Endometrium (tissue), 2 donors: ENCODE results near the gene FTCDNL1.

ENCODE experiments used
- FAIRE-seq: peaks from 2 replicates; lab custom pipeline; 2012; peaks lifted over from hg19 to GRCh38; lab: Jason Lieb, UNC
- donor health status: control.
- donor health status: control.

The FTCDNL1 gene

DNA sequence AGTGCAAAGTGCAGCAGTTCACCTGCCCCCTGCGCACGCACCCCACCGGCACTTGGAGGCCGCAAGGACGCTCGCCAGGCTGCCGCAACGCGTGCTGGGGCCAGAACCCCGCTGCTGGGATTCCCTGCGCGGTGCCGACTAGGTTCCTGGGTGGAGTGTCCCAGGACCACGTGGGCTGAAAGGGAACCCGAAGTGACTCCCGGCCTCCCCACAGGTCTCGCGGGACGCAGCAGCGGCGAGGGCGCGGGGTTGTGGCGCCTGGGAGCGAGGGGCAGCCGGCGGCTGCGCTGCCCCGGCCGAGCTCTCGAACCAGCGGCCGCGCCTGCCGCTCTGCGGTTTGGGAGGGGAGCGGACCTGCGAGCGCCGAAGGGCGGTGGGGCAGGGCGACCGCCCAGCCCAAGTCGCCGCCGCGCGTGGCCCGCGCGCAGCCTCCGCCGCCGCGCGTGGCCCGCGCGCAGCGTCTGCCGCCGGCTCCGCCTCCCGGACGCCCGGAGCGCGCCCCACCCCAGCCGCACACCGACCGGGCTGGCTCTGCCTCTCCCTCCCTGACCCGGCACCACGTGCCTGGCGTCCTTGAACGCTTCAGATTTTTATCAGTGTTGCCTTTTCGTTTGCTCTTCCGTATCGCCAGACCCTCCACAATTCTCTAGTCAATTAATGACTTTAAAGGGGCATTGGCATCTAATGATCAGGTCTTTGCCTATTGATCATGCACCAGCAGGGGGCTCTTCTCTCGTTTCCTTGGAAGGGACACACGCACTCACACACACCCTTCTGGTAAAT is at the start of gene FTCDNL1:
FTCDNL1 (minus strand) TSS at position 475 of the 783 bp plus-strand sequence. CDS start 2,230 bp downstream, outside the sequence.
- FAIRE-seq: no peak

DNA sequence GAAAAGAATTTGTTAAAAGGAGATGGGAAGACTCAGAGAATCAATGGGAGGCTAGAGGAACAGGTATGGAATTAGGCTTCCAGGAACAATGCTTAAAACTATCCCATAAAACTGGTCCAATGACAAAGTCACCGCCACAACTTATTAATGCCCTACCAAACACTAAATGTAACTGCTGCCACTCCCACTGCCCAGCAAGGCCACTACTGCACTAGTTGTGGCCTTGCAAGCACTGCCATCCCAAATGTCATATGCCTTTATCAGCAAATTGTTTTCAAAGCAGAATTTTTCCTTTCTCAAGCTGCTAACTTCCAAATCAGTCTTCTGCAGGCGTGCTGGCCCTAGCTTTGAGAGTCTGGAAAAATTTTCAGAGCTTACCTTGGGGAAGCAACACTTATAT is 45.6 kb upstream of the FTCDNL1 start:
- no peak for FAIRE-seq

DNA sequence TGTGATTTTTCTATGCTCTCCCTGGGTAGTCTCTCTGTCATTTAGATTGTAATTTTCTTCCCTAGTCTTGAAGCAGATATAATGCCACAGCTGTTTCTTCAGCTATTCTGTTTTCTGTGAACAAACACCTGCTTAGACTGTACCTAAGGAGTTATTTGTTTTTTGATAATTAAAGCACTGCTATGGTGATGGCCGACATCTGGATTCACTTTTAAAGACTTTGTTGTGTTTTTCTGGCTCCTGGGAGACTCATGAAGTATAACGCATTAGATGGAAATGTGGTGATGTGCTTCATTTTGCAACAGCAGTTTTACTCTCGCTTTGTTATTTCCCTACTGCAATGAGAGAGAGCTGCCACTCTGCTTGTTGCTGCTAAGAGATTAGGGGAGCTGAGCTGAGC is 44.4 kb upstream of the FTCDNL1 start:
- no peak for FAIRE-seq

DNA sequence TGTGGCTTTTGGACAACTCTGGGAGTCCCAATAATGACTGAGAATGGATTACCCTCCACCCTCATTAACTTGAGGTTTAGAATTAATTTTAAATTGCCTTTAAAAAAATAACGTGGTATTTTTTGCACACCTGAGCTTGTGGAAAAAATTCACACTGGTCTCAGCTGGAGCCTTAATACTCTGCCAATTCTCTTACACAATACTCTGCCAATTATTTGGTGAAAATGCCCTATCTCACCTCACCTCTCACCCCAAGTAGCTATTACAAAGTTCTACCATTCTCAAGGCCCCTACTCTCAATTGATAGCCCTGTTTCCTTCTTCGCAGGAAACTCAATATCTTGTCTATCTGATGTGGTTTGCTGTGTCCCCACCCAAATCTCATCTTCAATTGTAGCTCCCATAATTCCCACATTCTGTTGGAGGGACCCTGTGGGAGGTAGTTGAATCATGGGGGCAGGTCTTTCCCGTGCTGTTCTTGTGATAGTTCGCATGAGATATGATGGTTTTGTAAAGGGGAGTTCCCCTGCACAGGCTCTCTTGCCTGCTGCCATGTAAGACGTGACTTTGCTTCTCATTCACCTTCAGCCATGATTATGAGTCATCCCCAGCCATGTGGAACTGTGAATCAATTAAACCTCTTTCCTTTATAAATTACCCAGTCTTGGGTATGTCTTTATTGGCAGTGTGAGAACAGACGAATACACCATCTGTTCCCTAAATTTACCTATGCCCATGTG is 32.7 kb upstream of the FTCDNL1 start:
- no peak for FAIRE-seq

DNA sequence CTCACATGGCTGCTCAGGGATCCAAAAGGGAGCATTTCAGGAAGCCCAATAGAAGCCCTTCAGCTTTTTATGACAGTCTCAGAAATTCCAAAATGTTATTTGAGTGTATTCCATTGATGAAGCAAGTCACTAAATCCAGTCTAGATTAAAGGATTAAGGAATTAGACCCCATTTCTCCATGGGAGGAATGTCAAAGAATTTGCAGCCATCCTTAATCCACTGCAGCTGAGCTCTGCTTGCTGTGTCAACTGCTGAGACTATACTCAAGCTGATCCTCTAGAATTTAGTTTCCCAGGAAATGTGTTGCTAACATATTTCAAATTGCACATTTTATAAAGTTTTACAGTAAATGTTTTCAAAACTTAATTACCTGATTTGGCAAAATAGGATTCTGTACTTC is 31.7 kb upstream of the FTCDNL1 start:
- FAIRE-seq: no peak

DNA sequence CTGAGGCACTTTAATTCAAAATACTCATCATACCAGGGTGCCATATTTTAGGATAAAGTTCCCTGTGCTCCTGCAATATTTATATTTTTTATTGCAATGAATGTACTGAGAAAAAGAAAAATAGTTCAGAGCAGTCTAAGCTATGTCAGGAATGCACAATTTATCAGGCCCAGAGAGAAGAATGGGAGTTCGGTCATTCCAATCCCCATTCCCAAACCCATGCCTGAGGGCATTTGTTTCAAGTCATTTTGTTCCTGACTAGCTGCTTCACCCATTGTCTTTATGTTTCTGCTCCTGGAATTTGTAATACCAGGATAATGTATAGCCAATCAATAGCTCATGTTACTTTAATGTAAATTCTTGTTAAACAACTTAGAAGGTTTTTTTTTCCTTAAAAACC is 24.4 kb upstream of the FTCDNL1 start:
- no peak for FAIRE-seq

DNA sequence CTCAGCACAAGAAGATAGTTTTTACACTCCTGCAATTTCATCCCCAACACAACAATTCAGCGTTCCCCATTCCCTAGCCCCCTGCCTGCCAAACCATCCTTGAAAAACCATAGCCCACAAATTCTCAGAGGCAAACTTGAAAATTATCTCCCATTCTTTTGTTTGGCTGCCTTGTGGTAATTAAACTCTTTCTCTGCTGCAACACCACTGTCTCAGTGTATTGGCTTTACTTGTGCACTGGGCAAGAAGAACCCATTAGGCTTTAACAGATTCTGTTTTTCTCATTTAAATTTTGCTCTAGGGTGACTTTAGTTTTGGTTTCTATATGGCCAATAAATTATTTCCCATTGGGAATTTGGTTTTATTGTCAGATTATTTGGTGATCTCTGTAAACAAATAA is 23.2 kb upstream of the FTCDNL1 start:
- no peak for FAIRE-seq

DNA sequence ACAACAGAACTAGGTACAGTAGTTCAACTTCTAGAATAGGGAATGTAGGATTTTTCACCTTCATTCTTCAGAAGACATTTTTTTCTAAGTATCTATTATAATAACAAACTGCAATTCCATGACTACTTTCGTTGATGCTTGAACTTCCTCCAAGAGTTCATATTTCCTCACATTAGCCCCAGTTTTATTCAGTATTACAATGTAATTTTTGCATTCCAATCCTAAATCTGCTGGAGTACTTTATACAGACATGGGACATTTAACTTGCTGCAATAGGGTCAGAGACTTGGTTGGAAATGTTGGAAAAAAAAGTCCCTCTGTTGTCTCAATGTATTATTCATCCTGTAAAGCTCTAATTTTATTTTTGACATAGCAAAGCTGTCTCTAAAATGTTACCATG is 19.6 kb upstream of the FTCDNL1 start:
- no peak for FAIRE-seq

DNA sequence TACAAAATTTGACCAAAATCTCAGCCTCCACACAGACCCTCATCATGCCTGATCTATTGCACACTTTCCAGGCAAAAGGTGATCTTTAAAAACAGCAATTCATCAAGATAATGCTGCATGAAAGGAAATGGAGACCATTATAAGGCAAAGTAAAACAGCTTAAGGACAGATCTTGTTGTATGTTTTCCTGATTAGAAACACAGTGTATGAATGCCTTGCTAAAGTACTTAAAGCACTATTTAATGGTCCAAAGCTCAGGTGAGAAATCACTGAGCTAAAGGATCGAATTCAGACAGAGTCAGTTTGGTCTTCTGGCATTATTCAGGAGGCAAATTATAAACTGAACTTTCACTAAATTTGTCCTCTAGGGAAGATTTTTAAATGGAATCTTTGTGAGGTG is 18.7 kb upstream of the FTCDNL1 start:
- FAIRE-seq: no peak

DNA sequence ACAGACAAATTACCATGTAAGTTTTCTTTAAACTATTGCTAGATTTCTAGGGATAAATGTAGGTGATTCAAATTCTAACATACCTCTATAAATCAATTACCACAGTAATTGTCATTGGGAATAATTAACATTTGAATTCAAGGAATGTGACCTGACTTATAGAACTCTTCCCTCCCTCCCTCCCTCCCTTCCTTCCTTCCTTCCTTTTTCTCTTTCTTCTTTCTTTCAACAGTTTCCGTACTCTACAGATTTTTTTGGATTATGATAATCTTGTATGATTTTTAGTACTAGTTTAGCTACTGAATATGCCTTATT is 18.2 kb upstream of the FTCDNL1 start:
- no peak for FAIRE-seq

DNA sequence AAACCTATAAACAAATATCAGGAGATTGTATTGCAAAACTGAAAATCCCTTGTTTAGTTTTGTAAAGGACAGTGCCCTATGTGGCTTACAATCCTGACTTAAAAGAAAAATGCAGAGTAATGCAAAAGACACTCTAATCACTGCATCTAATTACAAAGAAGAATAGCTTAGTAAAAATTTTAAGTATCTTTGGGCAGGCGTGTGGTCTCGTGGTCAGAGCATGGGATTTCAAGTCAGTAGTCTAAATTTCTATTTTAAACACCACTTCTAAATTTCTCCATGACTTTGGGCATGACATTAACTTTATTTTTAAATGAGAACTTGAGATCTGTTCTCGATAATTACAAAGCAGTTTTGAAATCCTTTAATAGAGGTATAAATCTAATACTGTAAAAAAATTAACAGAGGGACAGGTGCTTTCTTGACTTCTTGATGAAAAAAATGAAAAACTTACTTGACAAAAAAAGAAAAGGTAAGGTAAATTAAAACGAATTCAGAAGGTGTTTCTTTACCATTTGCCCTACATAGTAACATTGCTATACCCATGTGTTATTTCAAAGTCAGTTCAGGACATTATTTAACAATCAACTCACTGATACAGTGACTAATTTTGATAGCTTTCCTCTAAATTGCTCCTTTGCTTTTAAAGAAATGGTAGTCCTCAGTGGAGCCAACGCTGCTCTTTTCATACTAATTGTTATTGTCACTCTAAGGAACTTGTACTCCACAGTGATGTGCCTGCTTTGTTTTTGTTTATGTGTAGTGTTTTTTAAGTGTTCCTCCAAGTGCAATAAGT is 17.6 kb upstream of the FTCDNL1 start:
- FAIRE-seq: no peak

DNA sequence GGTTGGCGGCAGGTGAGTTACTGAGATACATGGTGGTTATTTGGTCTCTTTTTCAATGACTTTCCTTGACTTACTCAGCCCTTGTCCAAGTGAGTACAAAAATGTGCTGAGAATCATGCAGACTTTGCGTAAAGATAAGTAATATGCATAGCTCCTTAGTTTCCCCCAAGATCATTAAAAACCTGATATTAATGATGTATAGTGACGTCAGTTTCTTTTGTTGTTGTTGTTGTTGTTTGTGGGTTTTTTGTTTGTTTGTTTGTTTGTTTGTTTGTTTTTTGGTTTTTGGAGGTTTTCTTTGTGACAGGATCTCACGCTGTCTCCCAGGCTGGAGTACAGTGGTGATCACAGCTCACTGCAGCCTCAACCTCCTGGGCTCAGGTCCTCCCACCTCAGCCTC is 14.9 kb upstream of the FTCDNL1 start:
- no peak for FAIRE-seq

DNA sequence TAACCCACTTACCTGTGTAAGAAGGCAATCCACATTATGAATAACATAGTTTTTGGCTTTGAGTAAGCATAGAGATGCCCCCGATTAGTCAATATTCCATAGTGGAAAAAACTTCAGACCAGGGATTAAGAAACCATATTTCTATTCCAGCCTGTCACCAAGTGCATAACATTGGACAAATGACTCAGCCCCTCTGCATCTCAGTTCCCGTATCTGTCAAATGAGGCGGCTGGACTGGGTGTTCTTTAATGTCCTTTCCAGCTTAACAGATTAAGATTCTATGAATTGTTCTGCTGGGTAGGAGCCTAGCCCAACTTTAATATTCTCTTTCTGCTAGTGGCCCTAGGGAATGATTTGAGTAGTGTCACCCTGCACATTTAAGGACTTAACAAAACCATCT is 11.8 kb upstream of the FTCDNL1 start:
- FAIRE-seq: no peak

DNA sequence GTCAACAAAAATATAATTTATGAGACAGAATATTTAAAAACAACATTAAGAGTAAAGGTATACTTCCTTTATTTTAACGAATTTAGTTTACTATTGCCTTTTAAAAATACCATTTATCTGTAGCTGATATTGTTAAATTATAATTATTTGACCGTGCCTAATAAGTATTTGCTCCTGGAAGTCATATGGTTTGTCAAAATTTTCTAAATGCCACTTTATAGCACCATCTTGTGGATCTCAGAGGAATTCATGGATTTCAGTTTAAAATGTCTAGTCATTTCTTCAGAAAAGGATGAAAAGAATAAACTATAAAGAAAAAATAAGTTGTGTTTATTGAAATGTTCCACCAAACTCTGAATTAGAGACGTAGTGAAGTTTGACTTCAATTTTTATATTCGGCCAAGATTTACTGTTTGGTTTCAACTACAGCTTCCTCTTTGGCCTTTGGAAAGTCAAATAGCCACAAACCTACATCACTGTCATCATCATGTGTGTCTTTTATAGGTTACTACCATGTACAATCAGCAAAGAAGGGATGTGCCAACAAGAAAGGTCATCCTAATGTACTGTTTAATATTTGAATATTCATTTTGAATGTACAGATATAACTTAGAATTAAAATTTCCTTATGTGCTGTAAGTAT is 10.3 kb upstream of the FTCDNL1 start:
- FAIRE-seq: peak; percentile 95

DNA sequence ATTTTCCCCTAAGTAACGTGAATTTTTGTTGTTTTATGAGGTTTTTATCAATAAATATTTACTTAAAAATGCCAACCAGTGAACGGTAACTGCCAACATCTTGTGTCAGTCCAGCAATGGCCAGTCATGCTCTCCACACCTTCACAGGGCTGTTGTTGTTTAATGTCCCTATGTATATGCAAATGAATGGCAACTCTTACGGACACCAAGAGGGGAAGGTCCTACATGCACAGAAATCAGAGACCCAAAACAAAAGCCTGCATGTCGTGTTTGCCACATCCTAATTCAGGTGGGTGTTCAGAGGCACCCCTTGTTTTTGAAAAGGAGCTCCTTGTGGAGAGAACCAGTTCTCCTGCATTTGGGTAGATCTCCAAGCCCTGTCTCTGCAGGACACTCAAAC is 4.8 kb upstream of the FTCDNL1 start:
- FAIRE-seq: no peak

DNA sequence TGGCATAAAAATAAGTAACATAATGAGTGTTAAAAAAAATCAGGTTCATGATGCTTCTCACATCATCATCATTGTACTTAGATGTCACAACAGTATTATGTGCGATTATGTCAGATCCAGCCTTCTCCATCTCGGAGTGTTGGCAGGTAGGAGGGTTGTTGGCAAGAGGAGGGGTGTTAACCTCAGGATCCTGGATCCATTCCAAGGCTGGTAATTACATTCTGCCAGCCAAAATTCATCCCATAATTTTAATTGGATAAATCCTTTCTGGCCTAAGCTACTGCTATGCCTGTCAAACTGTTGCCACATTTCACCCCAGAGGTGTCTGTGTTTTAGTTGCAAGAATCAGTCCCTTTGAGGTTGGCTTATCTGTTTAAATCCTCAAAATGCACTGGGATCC is 891 bp upstream of the FTCDNL1 start:
- no peak for FAIRE-seq

DNA sequence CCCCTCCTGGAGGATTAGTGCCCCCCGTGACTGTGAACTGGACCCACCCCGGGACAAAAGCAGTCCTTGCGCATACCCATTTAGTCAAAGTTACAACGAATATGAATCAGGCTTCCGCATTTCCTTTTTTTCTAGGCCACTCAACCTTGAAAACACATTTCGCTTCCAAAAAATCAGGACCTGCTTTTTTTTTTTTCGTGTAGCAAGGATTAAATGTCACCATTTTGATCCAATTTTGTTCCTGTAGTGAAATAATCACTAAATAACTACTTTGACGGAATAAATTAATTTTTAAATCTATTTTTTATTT is 464 bp upstream of the FTCDNL1 start:
- FAIRE-seq: peak; percentile 8

DNA sequence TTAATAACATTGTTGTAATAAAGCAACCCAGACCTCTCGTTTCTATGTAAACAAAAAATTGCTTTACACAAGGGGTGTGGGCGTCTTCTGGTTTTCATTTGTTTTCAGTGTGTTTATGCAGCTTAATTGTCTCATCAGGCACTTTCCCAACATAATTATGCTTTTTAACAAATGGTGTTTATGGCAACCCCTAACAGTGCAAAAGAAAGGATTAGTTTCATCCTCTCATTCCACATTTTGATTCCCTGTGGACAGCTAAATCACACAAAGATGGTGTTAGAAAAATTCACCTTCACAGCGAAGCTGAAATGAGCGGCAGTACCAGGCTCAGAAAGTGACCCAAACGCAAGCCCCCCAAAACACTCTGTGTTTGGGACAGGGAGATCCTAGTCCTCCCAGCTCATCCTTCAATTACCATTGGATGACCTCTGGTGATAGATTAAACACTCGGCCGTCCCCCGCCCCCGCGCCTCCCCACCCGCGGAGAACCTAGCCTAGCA is 724 bp downstream of the FTCDNL1 start:
- FAIRE-seq: no peak

DNA sequence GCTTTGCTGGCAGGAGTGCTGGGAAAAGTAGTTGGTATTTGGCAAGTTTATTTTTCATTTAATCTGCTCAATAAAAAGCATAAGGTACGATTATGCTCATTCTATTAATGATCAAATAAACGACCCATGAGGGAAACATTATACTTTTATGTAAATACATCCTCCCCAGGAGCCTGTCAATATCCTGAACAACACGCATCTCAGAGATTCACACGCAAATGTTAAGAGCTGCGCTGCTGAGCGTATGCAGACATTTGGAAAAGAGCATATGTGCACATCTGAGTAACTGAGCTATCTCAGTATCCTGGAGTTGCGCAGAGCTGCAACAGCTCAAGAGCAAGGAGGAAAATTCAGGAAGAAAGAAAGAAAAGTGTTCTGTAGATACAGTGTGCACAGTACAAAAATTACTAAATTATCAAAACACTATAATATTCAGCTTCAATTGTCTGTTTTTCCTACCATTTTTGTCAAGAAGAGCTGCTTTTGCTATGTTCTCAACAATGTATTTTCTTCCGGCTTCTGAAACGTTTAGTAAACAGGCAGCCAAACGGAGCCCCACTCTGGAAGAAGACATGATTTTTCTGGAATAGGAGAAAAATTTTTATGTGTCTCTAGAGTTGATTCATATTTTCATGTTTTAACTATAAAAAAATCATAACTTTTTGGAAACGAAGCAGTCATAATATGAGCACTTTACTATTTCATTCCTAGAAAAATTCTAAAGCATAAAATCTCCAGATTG is 2.4 kb downstream of the FTCDNL1 start:
- FAIRE-seq: no peak

DNA sequence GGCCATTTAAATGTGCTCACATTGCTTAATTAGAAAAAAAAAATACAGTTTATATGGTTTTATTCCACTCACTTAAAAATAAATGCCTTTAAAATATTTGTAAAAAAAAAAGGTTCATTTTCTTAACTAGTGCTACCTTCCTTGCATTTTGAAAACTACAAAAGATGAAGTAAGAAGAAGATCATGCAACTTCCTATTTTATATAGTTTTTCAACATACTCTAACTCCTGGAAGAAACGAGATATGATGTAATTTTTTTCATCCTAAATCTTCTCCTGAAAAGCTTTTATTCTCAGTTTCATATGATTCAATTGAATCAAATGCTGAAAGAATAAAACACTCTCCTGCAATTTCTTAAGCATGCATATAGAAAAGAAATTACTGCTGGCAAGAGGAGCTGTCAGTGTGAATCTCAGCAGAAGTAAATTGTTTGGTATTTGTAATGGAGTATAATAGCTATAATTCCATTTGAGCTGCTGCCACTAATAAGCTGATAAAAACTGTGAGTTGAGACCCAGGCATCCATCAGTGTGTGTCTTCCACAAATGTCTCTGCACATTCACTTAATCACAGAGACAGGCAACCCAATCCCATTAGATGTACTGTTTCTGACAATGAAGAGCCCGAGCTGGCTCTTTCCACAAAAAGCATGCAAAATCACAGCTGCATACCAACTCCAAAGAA is 3.7 kb downstream of the FTCDNL1 start:
- FAIRE-seq: no peak
